HPDE6-E6E7 (cell line): ENCODE measurements around the gene RAB40AL.
"Not testable (repeated sequence)": the region's sequence is repeated elsewhere in the genome, so short reads cannot be mapped to it uniquely, and the experiment has no call there.

Experiments
- DNase-seq: peaks from one replicate; pipeline ENCODE4 v3.0.0; 2011; ENCODE audit warnings: missing footprints; ENCODE audit errors: extremely low spot score

Gene RAB40AL, protein sequence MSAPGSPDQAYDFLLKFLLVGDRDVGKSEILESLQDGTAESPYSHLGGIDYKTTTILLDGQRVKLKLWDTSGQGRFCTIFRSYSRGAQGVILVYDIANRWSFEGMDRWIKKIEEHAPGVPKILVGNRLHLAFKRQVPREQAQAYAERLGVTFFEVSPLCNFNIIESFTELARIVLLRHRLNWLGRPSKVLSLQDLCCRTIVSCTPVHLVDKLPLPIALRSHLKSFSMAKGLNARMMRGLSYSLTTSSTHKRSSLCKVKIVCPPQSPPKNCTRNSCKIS

GRCh38 chrX:102936972-102937371 is at the start of gene RAB40AL:
RAB40AL (plus strand) TSS chrX:102937272; CDS start chrX:102937319, 47 bp downstream.
- DNase-seq, result not testable (repeated sequence)

DNA sequence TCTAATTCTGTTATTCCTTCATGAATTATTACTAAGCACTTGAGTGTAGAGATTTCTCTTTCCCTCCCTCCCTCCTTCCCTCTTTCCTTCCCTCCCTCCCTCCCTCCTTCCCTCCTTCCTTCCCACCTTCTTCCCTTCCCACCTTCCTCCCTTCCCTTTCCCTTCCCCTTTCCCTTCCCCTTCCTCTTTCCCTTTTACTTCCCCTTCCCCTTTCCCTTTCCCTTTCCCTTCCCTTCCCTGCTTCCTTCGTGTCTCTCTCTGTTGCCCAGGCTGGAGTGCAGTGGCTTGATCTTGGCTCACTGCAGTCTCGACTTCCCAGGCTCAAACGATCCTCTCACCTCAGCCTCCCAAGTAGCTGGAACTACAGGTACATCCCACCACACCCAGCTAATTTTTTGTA is 49.4 kb upstream of the RAB40AL start:
- DNase-seq, result no peak

- DNase-seq, result no peak
These were observed 45.0 kb upstream of the RAB40AL start for GRCh38 chrX:102892103-102892502.

GRCh38 chrX:102899940-102900916 is 36.8 kb upstream of the RAB40AL start:
- no peak for DNase-seq

DNA sequence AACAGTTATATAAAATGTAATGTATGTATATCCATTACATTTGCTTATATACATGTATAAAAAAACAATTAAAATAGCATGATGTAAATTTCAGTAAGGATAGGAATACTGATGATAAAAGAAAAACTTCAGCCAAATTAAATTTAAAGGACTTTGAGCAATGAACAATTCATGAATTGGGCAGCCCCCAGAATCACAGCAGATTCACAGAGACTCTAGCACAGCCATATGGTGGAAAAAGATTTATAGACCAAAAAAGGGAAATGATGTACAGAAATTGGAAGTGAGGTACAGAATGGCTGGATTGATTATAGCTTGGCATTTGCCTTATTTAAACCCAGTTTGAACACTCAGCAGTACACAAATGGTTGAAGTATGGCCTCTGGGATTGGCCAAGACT is 34.7 kb upstream of the RAB40AL start:
- DNase-seq, result no peak

DNA sequence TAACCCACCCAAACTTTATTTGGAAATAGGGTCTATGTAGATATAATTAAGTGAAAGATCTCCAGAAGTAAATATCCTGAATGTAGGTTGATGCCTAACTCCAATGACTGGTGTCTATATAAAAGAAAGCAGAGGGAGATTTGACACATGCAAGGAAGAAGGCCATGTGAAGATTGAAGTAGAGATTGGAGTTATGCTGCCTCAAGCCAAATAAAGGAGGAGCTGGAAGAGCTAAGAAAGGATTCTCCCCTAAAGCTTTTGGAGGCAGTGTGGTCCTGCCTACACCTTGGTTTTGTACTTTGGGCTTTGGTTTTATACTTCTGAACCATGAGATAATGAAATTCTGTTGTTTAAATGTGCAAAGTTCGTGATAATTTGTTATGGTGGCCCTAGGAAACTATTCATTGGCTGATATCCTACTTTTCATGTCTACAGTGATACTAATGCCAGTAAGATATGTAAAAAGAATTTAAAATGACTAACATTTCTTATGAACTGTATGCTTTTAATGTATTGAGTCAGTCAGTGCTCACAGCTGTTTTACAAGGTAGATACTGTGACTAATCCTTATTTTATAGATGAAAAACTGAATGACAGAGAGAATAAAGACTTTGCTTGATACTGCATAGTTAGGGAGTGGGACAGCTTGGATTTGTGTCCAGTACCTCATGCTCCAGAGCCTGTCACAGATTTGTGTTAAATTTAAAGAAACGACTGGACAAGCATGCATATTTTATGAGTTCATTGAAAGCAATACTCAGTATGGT is 5.9 kb upstream of the RAB40AL start:
- no peak for DNase-seq

GRCh38 chrX:102934624-102935023 is 2.4 kb upstream of the RAB40AL start:
- no peak for DNase-seq

- DNase-seq, result no peak
These were observed 14.1 kb downstream of the RAB40AL start for GRCh38 chrX:102950908-102951866.

GRCh38 chrX:102957751-102958150 is 20.7 kb downstream of the RAB40AL start:
- no peak for DNase-seq

- DNase-seq, result no peak
These were observed 21.7 kb downstream of the RAB40AL start for GRCh38 chrX:102958794-102959193.

DNA sequence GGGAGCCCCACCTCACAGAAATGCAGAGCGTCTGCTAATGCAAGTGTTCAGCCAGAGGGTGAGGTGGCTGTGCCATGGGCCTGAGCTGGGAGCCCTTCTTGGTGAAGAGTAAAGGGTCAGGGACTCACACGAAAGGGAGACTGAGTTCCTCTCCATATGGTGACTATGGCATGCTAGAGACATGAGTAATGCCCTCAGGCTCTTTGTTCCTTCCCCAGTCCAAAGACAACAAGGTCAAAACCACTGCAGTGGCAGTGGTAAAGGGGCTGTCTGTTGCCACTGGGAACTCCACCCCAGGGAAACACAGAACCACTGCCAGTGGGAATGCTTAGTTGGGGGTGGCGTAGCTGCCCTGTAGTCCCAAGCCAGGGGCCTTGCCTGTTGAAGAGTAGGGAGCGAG is 22.4 kb downstream of the RAB40AL start:
- DNase-seq, result no peak

DNA sequence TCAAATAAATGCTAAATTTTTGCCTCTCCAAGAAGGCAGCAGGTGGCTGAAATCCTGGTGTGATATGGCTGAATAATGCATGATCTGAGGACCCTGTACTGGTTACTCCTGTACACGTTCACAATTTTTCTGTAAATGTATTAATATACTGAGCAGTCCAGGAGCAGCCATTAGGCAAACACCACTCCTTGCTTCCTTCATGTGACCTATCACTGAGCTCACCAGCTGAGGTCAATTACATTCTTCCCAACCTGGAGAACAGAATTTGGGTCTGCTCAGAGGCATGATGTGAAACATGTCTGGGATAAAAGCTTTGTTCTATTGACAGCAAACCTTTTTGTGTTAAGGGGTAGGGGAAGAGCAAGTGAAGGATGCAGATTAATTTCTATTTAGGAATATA is 26.9 kb downstream of the RAB40AL start:
- no peak for DNase-seq

DNA sequence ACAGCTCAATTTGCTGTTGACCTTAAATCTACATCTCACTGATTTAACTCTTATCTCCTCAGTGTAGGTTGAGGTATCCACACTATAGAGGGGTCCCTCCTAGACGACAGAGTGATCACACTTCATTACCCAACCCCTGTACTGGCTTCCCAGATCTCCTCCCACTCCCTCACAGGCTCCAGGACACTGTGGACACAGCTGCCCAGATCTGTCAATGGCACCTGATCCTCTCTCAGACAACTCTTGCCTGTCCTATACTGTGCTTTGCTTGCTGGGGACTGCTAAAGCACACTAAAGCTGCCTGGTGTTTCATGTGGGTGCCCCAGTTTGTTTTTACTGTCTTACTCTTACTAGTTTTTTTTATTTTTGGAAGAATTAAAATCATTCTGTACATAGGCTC is 27.9 kb downstream of the RAB40AL start:
- no peak for DNase-seq

DNA sequence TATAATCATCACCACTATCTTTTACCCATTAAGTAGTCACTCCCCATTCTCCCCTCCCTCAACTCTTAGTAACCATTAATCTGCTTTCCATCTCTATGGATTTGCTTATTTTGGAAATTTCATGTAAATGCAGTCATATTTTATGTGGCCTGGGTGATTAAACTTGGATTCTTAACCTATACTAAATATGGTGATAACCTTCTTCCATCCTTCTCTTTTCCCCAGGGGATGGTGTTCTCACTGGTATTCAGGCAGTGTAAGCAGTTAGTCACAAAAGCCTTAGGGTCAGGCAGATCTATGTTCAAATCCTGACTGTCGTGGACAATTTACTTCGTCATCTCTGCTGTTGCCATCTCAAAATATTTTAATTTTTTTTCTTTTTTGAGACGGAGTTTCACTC is 29.6 kb downstream of the RAB40AL start:
- no peak for DNase-seq

DNA sequence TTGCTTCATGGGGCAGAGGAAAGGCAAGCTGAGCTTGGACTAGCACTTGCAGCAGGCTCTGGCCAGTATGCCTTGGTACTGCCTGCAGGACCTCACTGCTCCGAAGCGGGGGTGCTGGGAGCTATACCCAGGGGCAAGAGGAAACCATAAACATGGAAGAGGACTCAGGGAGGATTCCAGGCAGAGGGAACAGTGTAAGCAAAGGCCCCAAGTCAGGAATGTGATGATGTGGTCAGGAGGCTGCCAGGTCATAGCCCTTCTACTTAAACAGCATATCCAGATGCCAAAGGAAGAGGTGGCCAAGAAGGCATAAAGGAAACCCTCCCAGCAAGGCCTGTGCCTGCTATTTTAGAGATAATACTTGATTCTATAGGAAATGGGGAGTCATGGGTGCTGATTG is 31.1 kb downstream of the RAB40AL start:
- DNase-seq, result no peak

GRCh38 chrX:102971536-102971935 is 34.5 kb downstream of the RAB40AL start:
- DNase-seq, result not testable (repeated sequence)

- no peak for DNase-seq
These were observed 37.9 kb downstream of the RAB40AL start for GRCh38 chrX:102975016-102975415.

GRCh38 chrX:102976286-102976685 is 39.2 kb downstream of the RAB40AL start:
- DNase-seq, result no peak

- DNase-seq, result no peak
These were observed 39.9 kb downstream of the RAB40AL start for GRCh38 chrX:102976793-102977495.

- DNase-seq, result no peak
These were observed 41.5 kb downstream of the RAB40AL start for GRCh38 chrX:102978594-102978993.
